Fibroblast of lung (primary cell): ENCODE measurements around the gene STBD1. TPM values are rescaled to one million over a fixed set of nuclear protein-coding genes. Genes with fewer than 3 reads are reported as not detected.

ENCODE experiments used
- DNase-seq, 2 donors: peaks; one replicate each; pipeline versions ENCODE4 v3.0.0 to v3.0.0-alpha.2; 2010; ENCODE audit warnings: low read depth in 2 of 2
- H2AFZ ChIP-seq: 2 replicates; pipeline ENCODE4 v1.5.1; 2012; ENCODE audit warnings: low read length, control low read depth, inconsistent platforms
- H3K27ac ChIP-seq: 2 replicates; pipeline ENCODE4 v1.5.1; 2011; ENCODE audit warnings: low read length, control low read depth; ENCODE audit not compliant: insufficient read depth
- H3K27me3 ChIP-seq: 2 replicates; pipeline ENCODE4 v1.5.1; 2011; ENCODE audit warnings: mild to moderate bottlenecking, low read length; ENCODE audit not compliant: control insufficient read depth, insufficient read depth
- H3K36me3 ChIP-seq: 2 replicates; pipeline ENCODE4 v1.5.1; 2011; ENCODE audit warnings: low read length; ENCODE audit not compliant: control insufficient read depth, insufficient read depth
- H3K4me1 ChIP-seq: 2 replicates; pipeline ENCODE4 v1.5.1; 2011; ENCODE audit warnings: low read length; ENCODE audit not compliant: control insufficient read depth, insufficient read depth; ENCODE audit errors: extremely low read depth
- H3K4me2 ChIP-seq: 2 replicates; pipeline ENCODE4 v1.5.1; 2011; ENCODE audit warnings: low read length, control low read depth; ENCODE audit not compliant: insufficient read depth; ENCODE audit errors: extremely low read depth
- H3K4me3 ChIP-seq, 4 experiments: fragments of 200-600 bp in 1 of 4; sonication (generic) in 1 of 4; replicated peaks in 1 of 4; 2 replicates each; pipeline ENCODE4 v1.5.1; 2011 to 2016; ENCODE audit warnings: low read length in 4 of 4, low read depth in 3 of 4, mild to moderate bottlenecking in 3 of 4, control low read depth in 2 of 4, inconsistent platforms in 1 of 4, mixed read lengths in 1 of 4; ENCODE audit not compliant: insufficient read depth in 1 of 4; ENCODE audit errors: control extremely low read depth in 1 of 4
- H3K79me2 ChIP-seq: 2 replicates; pipeline ENCODE4 v1.5.1; 2012; ENCODE audit warnings: mild to moderate bottlenecking, low read length, inconsistent platforms; ENCODE audit not compliant: control insufficient read depth, insufficient read depth
- H3K9ac ChIP-seq: 2 replicates; pipeline ENCODE4 v1.5.1; 2011; ENCODE audit warnings: mild to moderate bottlenecking, low read length, control low read depth; ENCODE audit not compliant: insufficient read depth
- H3K9me3 ChIP-seq: 2 replicates; pipeline ENCODE4 v1.5.1; 2012; ENCODE audit warnings: low read depth, low read length; ENCODE audit not compliant: control insufficient read depth, insufficient read depth
- H4K20me1 ChIP-seq: 2 replicates; pipeline ENCODE4 v1.5.1; 2011; ENCODE audit warnings: low read length; ENCODE audit not compliant: control insufficient read depth, insufficient read depth; ENCODE audit errors: extremely low read depth
- EZH2 ChIP-seq: IDR thresholded peaks from 2 replicates; pipeline ENCODE4 v1.5.1; 2012; ENCODE audit warnings: low read length, control low read depth, mild to moderate bottlenecking; ENCODE audit errors: missing control alignments
- polyA plus RNA-seq, 2 donors: library from polyadenylated mRNA; depleted of rRNA in 1 of 2; stranded (reverse) in 1 of 2; unstranded in 1 of 2; fragments of >200 nt; gene quantifications; 2 replicates each; pipeline ENCODE4 v1.2.1, GENCODE V29; 2011 to 2012; ENCODE audit warnings: missing spikeins in 1 of 2
- total RNA-seq: library from RNA; depleted of rRNA; stranded (reverse); fragments of >200 nt; gene quantifications from 2 replicates; pipeline ENCODE4 v1.2.1, GENCODE V29; 2014
- TF ChIP-seq, protein P1 (sequence below), 2 donors: IDR thresholded peaks in 1 of 2; conservative IDR thresholded peaks in 1 of 2; 1 replicate in 1 of 2; 2 replicates in 1 of 2; pipeline ENCODE4 v1.5.1; 2011 to 2012; ENCODE audit warnings: low read length in 2 of 2, control low read depth in 1 of 2, inconsistent platforms in 1 of 2, low read depth in 1 of 2, mild to moderate bottlenecking in 1 of 2

The STBD1 gene
- total and polyA plus RNA-seq, 2 donors (not counting 1 experiment from before 2014, with no cell fraction given), result 3.1 to 17.5 TPM

DNA sequence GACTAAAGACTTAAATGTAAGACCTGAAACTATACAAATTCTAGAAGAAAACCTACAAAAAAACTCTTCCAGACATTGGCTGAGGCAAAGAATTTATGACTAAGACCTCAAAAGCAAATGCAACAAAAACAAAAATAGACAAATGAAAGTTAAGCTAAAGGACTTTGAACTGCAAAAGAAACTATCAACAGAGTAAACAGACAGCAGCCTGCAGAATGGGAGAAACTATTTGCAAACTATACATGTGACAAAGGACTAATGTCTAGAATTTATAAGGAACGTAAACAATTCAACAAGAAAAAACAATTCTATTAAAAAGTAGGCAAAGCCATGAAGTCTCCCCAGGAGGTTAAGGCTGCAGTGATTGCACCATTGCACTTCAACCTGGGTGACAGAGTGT is 46.0 kb upstream of the STBD1 start:
- H3K9ac ChIP-seq, result no peak overlapping the region
- H3K4me1 ChIP-seq, result no peaks in the 10 kb centered on the region
- H3K27me3 ChIP-seq, result peaks cover 7% of the 10 kb centered on the region
- no peak overlapping the region for H3K4me2 ChIP-seq
- no peak overlapping the region for H3K4me3 ChIP-seq
- no peaks in the 10 kb centered on the region for H4K20me1 ChIP-seq
- TF ChIP-seq EZH2, result no peak
- TF ChIP-seq, protein P1, sequence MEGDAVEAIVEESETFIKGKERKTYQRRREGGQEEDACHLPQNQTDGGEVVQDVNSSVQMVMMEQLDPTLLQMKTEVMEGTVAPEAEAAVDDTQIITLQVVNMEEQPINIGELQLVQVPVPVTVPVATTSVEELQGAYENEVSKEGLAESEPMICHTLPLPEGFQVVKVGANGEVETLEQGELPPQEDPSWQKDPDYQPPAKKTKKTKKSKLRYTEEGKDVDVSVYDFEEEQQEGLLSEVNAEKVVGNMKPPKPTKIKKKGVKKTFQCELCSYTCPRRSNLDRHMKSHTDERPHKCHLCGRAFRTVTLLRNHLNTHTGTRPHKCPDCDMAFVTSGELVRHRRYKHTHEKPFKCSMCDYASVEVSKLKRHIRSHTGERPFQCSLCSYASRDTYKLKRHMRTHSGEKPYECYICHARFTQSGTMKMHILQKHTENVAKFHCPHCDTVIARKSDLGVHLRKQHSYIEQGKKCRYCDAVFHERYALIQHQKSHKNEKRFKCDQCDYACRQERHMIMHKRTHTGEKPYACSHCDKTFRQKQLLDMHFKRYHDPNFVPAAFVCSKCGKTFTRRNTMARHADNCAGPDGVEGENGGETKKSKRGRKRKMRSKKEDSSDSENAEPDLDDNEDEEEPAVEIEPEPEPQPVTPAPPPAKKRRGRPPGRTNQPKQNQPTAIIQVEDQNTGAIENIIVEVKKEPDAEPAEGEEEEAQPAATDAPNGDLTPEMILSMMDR (conservative IDR thresholded peaks at IDR 0.05 in 1 of 2, IDR thresholded peaks at IDR 0.05 in 1 of 2; ENCODE audit: low read depth in 1 of 2, low read length in 2 of 2), result no peak
- H3K79me2 ChIP-seq, result no peaks in the 10 kb centered on the region
- DNase-seq, result no peak
- no peak overlapping the region for H2AFZ ChIP-seq
- H3K27ac ChIP-seq, result no peak overlapping the region
- H3K9me3 ChIP-seq, result no peaks in the 10 kb centered on the region
- H3K36me3 ChIP-seq, result no peaks in the 10 kb centered on the region

DNA sequence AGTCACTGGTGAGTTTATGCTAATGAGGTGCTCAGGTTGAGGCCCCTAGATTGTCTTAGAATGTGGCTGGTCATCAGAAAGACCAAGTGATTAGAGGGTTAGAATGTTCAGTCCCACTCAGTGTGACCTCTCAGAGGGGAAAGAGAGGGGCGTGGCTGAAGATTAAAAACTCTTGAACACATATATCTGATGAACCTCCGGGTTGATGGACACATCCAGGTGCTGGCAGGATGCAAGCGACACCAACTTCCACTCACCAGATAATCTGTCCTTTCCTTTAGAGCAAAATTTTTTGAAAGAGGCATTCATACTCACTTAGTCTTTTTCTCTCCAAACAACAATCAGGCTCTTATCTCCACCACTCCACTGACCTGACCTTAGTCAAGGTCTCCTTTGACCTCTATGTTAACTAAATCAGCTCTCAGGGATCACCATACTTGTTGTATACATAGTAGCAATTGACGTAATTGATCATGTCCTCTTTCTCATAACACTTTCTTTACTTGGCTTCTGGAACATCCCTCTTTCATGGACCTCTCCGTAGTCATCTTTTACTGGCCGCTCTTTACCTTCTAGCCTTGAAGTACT is 40.8 kb upstream of the STBD1 start:
- Histone ChIP-seq H3K4me1 (no peaks in the 10 kb centered on the region), H4K20me1 (no peaks in the 10 kb centered on the region), H3K27ac (no peak overlapping the region), H3K9me3 (no peaks in the 10 kb centered on the region), H3K4me3 (no peak overlapping the region), H3K27me3 (peaks cover 9% of the 10 kb centered on the region), H3K4me2 (no peak overlapping the region), H3K9ac (no peak overlapping the region), H2AFZ (no peak overlapping the region), H3K36me3 (no peaks in the 10 kb centered on the region), H3K79me2 (no peaks in the 10 kb centered on the region)
- TF ChIP-seq, protein P1 (conservative IDR thresholded peaks at IDR 0.05 in 1 of 2, IDR thresholded peaks at IDR 0.05 in 1 of 2; ENCODE audit: low read depth in 1 of 2, low read length in 2 of 2), result no peak
- no peak for TF ChIP-seq EZH2
- DNase-seq, result no peak

DNA sequence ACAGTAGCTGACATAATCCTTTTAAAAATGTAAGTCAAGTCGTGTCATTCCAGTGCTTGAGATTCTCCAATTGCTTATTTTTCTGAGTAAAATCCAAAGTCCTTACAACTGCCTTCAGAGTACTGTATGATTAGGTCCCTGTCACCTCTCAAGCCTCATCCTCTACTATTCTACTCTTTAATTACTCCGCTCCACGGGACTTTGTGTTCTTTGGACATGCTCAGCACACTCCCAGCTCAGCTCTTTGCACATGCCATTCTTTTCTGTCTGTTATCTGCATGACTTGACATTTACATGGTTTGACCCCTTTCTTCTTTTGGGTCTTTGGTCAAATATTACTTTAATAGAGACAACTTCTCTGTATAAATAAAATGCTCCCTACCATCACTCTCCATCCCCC is 39.9 kb upstream of the STBD1 start:
- H3K9me3 ChIP-seq, result no peaks in the 10 kb centered on the region
- H3K27me3 ChIP-seq, result peaks cover 9% of the 10 kb centered on the region
- no peak overlapping the region for H3K4me2 ChIP-seq
- no peak overlapping the region for H3K4me3 ChIP-seq
- TF ChIP-seq, protein P1 (conservative IDR thresholded peaks at IDR 0.05 in 1 of 2, IDR thresholded peaks at IDR 0.05 in 1 of 2; ENCODE audit: low read depth in 1 of 2, low read length in 2 of 2), result no peak
- no peak for TF ChIP-seq EZH2
- H4K20me1 ChIP-seq, result no peaks in the 10 kb centered on the region
- H3K36me3 ChIP-seq, result no peaks in the 10 kb centered on the region
- no peak for DNase-seq
- H3K4me1 ChIP-seq, result no peaks in the 10 kb centered on the region
- H2AFZ ChIP-seq, result no peak overlapping the region
- H3K9ac ChIP-seq, result no peak overlapping the region
- H3K79me2 ChIP-seq, result no peaks in the 10 kb centered on the region
- H3K27ac ChIP-seq, result no peak overlapping the region
